HCT116 (cell line): ENCODE data around the gene UGT1A6. TPM values are rescaled to one million over a fixed set of nuclear protein-coding genes. Genes with fewer than 3 reads are reported as not detected.

Experiments used
- ATAC-seq: fragments of 200-7000 bp; cut with Tn5 transposase; 2 replicates; pipeline ENCODE4 v1.9.1; 2020; ENCODE audit warnings: mild to moderate bottlenecking, moderate library complexity
- BruUV-seq: library from RNA; stranded (reverse); fragments of 400-500 nt; replicated peaks from 2 replicates; lab custom pipeline; 2021; lab: Mats Ljungman, UMichigan
- CTCF ChIA-PET: fragments of 300-600 bp; sonication (Branson Sonifier 250); formaldehyde crosslinking; loops from one replicate; lab custom pipeline; 2021; ENCODE audit warnings: antibody characterized with exemption; lab: Charles Lee
- POLR2A ChIA-PET: fragments of 300-600, 350-600 bp; sonication (Branson Sonifier 250); formaldehyde crosslinking; loops from one replicate; lab custom pipeline; 2021; ENCODE audit warnings: antibody characterized with exemption; lab: Charles Lee
- RAD21 ChIA-PET, 2 experiments: fragments of 300-600 bp; sonication (Branson Sonifier 250); formaldehyde crosslinking; loops; one replicate each; lab custom pipeline; 2023; ENCODE audit warnings: low total read pairs in 2 of 2; ENCODE audit not compliant: uncharacterized antibody in 2 of 2, unreplicated experiment in 2 of 2, low non-redundant PET in 1 of 2; lab: Charles Lee
- DNase-seq: peaks from one replicate; pipeline ENCODE4 v3.0.0-alpha.2; 2010; ENCODE audit warnings: low read depth, low spot score
- H2AFZ ChIP-seq: fragments of 200-600 bp; shearing (Covaris generic), sonication (generic); 2 replicates; pipeline ENCODE4 v1.6.1; 2017; ENCODE audit warnings: low read depth, mixed run types, mixed read lengths, antibody characterized with exemption, low read length; ENCODE audit not compliant: poor library complexity, severe bottlenecking
- H3K27ac ChIP-seq: 2 replicates; pipeline ENCODE4 v1.5.1; 2012; ENCODE audit warnings: low read depth, low read length
- H3K27me3 ChIP-seq: fragments of 200-600 bp; sonication (generic); 2 replicates; pipeline ENCODE4 v1.6.1; 2016; ENCODE audit warnings: mixed run types, low read length, mixed read lengths; ENCODE audit not compliant: insufficient read depth
- H3K36me3 ChIP-seq, 2 experiments: fragments of 200-500 bp in 1 of 2; fragments of 200-600 bp in 1 of 2; sonication (Bioruptor generic) in 1 of 2; sonication (generic) in 1 of 2; 2 replicates each; pipeline versions ENCODE4 v1.5.1 to v1.6.1; 2014 to 2016; ENCODE audit warnings: low read length in 2 of 2, inconsistent platforms in 1 of 2, mixed read lengths in 1 of 2, mixed run types in 1 of 2; ENCODE audit not compliant: insufficient read depth in 2 of 2, control insufficient read depth in 1 of 2
- H3K4me1 ChIP-seq, 2 experiments: fragments of 200-600 bp in 1 of 2; sonication (generic) in 1 of 2; 2 replicates each; pipeline versions ENCODE4 v1.5.1 to v1.6.1; 2012 to 2017; ENCODE audit warnings: low read length in 2 of 2, inconsistent platforms in 1 of 2, mild to moderate bottlenecking in 1 of 2, mixed read lengths in 1 of 2, mixed run types in 1 of 2, moderate library complexity in 1 of 2; ENCODE audit not compliant: insufficient read depth in 2 of 2, control insufficient read depth in 1 of 2
- H3K4me2 ChIP-seq: fragments of 200-600 bp; sonication (generic); 2 replicates; pipeline ENCODE4 v1.6.1; 2017; ENCODE audit warnings: mixed run types, low read length, mixed read lengths
- H3K4me3 ChIP-seq, 2 experiments: fragments of 200-600 bp in 1 of 2; sonication (generic) in 1 of 2; replicated peaks in 1 of 2; 2 replicates each; pipeline ENCODE4 v1.5.1; 2011 to 2016; ENCODE audit warnings: low read length in 2 of 2, control low read depth in 1 of 2, low read depth in 1 of 2, mild to moderate bottlenecking in 1 of 2, mixed read lengths in 1 of 2, mixed run types in 1 of 2
- H3K79me2 ChIP-seq: fragments of 200-600 bp; sonication (generic); 2 replicates; pipeline ENCODE4 v1.6.1; 2017; ENCODE audit warnings: mild to moderate bottlenecking, mixed run types, low read length, moderate library complexity, mixed read lengths; ENCODE audit not compliant: insufficient read depth
- H3K9ac ChIP-seq: fragments of 200-600 bp; sonication (generic); 2 replicates; pipeline ENCODE4 v1.6.1; 2016; ENCODE audit warnings: low read length, mixed read lengths
- H3K9me2 ChIP-seq: fragments of 200-600 bp; sonication (generic), shearing (Covaris generic); 2 replicates; pipeline ENCODE4 v1.6.1; 2017; ENCODE audit warnings: mixed run types, mild to moderate bottlenecking, moderate library complexity; ENCODE audit not compliant: insufficient read depth
- H3K9me3 ChIP-seq, 2 experiments: fragments of 200-500 bp in 1 of 2; fragments of 200-600 bp in 1 of 2; sonication (Bioruptor generic) in 1 of 2; sonication (generic) in 1 of 2; 2 replicates each; pipeline ENCODE4 v1.6.1; 2014 to 2017; ENCODE audit warnings: low read length in 2 of 2, mixed read lengths in 2 of 2, inconsistent platforms in 1 of 2, low read depth in 1 of 2, mild to moderate bottlenecking in 1 of 2, mixed run types in 1 of 2, moderate library complexity in 1 of 2; ENCODE audit not compliant: control insufficient read depth in 1 of 2, insufficient read depth in 1 of 2
- H4K20me1 ChIP-seq: fragments of 200-600 bp; sonication (generic), shearing (Covaris generic); 2 replicates; pipeline ENCODE4 v1.6.1; 2017; ENCODE audit warnings: mixed run types, mild to moderate bottlenecking, moderate library complexity; ENCODE audit not compliant: insufficient read depth
- CBX3 ChIP-seq: IDR thresholded peaks from 2 replicates; pipeline ENCODE4 v1.6.1; 2012; ENCODE audit warnings: low read depth
- CTCF ChIP-seq, 3 experiments: fragments of 200-600 bp in 1 of 3; sonication (generic) in 1 of 3; IDR thresholded peaks in 2 of 3; conservative IDR thresholded peaks in 1 of 3; 2 replicates each; pipeline ENCODE4 v1.5.1; 2012 to 2017; ENCODE audit warnings: low read depth in 2 of 3, low read length in 2 of 3, antibody characterized with exemption in 1 of 3, borderline replicate concordance in 1 of 3, control low read depth in 1 of 3, mild to moderate bottlenecking in 1 of 3, mixed read lengths in 1 of 3, mixed run types in 1 of 3, moderate library complexity in 1 of 3; ENCODE audit not compliant: insufficient read depth in 1 of 3
- EGR1 ChIP-seq: IDR thresholded peaks from 2 replicates; pipeline ENCODE4 v1.6.1; 2012; ENCODE audit warnings: low read depth
- EZH2 ChIP-seq: fragments of 200-600 bp; sonication (generic); IDR thresholded peaks from 2 replicates; pipeline ENCODE4 v1.6.1; 2017; ENCODE audit warnings: antibody characterized with exemption, mixed run types
- EZH2phosphoT487 ChIP-seq: fragments of 200-600 bp; IDR thresholded peaks from 2 replicates; pipeline ENCODE4 v1.6.1; 2018; ENCODE audit warnings: antibody characterized with exemption, borderline replicate concordance
- FOSL1 ChIP-seq: IDR thresholded peaks from 2 replicates; pipeline ENCODE4 v1.6.1; 2012; ENCODE audit warnings: low read depth
- POLR2A ChIP-seq: IDR thresholded peaks from 2 replicates; pipeline ENCODE4 v1.7.0; 2011; ENCODE audit warnings: borderline replicate concordance; ENCODE audit not compliant: insufficient read depth, insufficient read length; ENCODE audit errors: extremely low read depth
- POLR2AphosphoS5 ChIP-seq: IDR thresholded peaks from 2 replicates; pipeline ENCODE4 v1.6.1; 2011; ENCODE audit warnings: mild to moderate bottlenecking, low read depth, low read length, moderate library complexity
- RAD21 ChIP-seq: IDR thresholded peaks from 2 replicates; pipeline ENCODE4 v1.6.1; 2012; ENCODE audit warnings: low read depth, mild to moderate bottlenecking
- REST ChIP-seq: IDR thresholded peaks from 2 replicates; pipeline ENCODE4 v1.6.1; 2012; ENCODE audit warnings: low read depth
- SIN3A ChIP-seq: IDR thresholded peaks from 2 replicates; pipeline ENCODE4 v1.6.1; 2012; ENCODE audit warnings: low read depth
- SP1 ChIP-seq: IDR thresholded peaks from 2 replicates; pipeline ENCODE4 v1.6.1; 2012; ENCODE audit warnings: low read depth
- SRF ChIP-seq: IDR thresholded peaks from 2 replicates; pipeline ENCODE4 v1.6.1; 2012; ENCODE audit warnings: low read depth
- TCF7L2 ChIP-seq: IDR thresholded peaks from 2 replicates; pipeline ENCODE4 v1.7.0; 2011; ENCODE audit warnings: borderline replicate concordance, inconsistent platforms; ENCODE audit not compliant: insufficient read depth, insufficient read length; ENCODE audit errors: extremely low read depth
- YY1 ChIP-seq: IDR thresholded peaks from 2 replicates; pipeline ENCODE4 v1.6.1; 2011; ENCODE audit warnings: low read length, low read depth, moderate library complexity, mild to moderate bottlenecking; ENCODE audit not compliant: insufficient replicate concordance; ENCODE audit errors: extremely low read depth
- ZBTB33 ChIP-seq: IDR thresholded peaks from 2 replicates; pipeline ENCODE4 v1.6.1; 2011; ENCODE audit warnings: mild to moderate bottlenecking, low read length, moderate library complexity; ENCODE audit not compliant: insufficient replicate concordance; ENCODE audit errors: extremely low read depth
- ZFX ChIP-seq: fragments of 450-650 bp; IDR thresholded peaks from 2 replicates; pipeline ENCODE4 v1.6.1; 2017
- ZNF274 ChIP-seq: fragments of 200-500 bp; sonication (Bioruptor generic); IDR thresholded peaks from 2 replicates; pipeline ENCODE4 v1.6.1; 2014; ENCODE audit warnings: mild to moderate bottlenecking, low read depth, low read length, inconsistent platforms
- intact Hi-C: fragments of 100-400 bp; cut with micrococcal nuclease; formaldehyde crosslinking; loops from 2 replicates; pipeline ENCODE4 v1.10.0; 2022
- total RNA-seq: library from RNA; stranded (reverse); gene quantifications from one replicate; pipeline ENCODE4 v1.2.1, GENCODE V29; 2021; ENCODE audit not compliant: unreplicated experiment
- TF ChIP-seq, protein P1 (sequence below): IDR thresholded peaks from 2 replicates; pipeline ENCODE4 v1.6.1; 2012

UGT1A6 gene
- total RNA-seq, 1 experiment from 2014 or later, result not detected

DNA sequence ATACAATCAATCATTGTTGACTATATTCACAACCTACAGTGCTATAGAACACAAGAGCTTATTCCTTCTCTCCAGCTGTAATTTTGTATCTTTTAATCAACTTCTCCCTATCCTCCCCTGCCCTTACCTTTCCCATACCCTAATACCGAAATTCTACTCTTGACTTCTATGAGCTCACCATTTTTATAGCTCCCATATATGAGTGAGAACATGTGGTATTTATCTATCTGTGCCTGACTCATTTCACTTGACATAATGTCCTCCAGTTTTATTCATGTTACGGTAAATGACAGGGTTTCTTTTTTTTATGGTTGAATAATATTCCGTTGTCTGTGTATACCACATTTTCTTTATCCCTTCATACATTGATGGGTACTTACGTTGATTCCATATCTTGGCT lies 88.1 kb downstream of the UGT1A6 start:
- H3K9me3 ChIP-seq, result no peaks in the 10 kb centered on the region
- ATAC-seq (no peak), DNase-seq (no peak)
- ChIA-PET CTCF (no interaction called here), RAD21 (no interaction called here), POLR2A (no interaction called here)
- H2AFZ ChIP-seq, result no peak overlapping the region
- no peak overlapping the region for H3K27ac ChIP-seq
- H3K4me3 ChIP-seq, result no peak overlapping the region
- H3K9ac ChIP-seq, result no peak overlapping the region
- H3K27me3 ChIP-seq, result no peaks in the 10 kb centered on the region
- no peak overlapping the region for H3K4me2 ChIP-seq
- no peaks in the 10 kb centered on the region for H3K79me2 ChIP-seq
- no peaks in the 10 kb centered on the region for H4K20me1 ChIP-seq
- intact Hi-C loops, result no loop called here
- no peak for TF ChIP-seq ZNF274
- no peak for TF ChIP-seq EZH2
- no peak for TF ChIP-seq ZBTB33
- TF ChIP-seq RAD21, result no peak
- TF ChIP-seq SRF, result no peak
- no peak for TF ChIP-seq SIN3A
- no peak for TF ChIP-seq REST
- TF ChIP-seq EZH2phosphoT487, result no peak
- no peak for TF ChIP-seq CTCF (IDR thresholded peaks at IDR 0.05 in 2 of 3, conservative IDR thresholded peaks at IDR 0.05 in 1 of 3; ENCODE audit: borderline replicate concordance in 1 of 3, insufficient read depth in 1 of 3, low read depth in 2 of 3, low read length in 2 of 3)
- TF ChIP-seq FOSL1, result no peak
- no peak for TF ChIP-seq EGR1
- TF ChIP-seq POLR2A, result no peak
- TF ChIP-seq, protein P1, sequence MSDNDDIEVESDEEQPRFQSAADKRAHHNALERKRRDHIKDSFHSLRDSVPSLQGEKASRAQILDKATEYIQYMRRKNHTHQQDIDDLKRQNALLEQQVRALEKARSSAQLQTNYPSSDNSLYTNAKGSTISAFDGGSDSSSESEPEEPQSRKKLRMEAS, result no peak
- no peak for TF ChIP-seq ZFX
- TF ChIP-seq TCF7L2, result no peak
- no peak for TF ChIP-seq YY1
- TF ChIP-seq SP1, result no peak
- TF ChIP-seq CBX3, result no peak
- no peak for TF ChIP-seq POLR2AphosphoS5
- H3K4me1 ChIP-seq, result no peaks in the 10 kb centered on the region
- no peaks in the 10 kb centered on the region for H3K9me2 ChIP-seq
- BruUV-seq, result no TSS peak
- no peaks in the 10 kb centered on the region for H3K36me3 ChIP-seq
